Stimulated activated CD4-positive, alpha-beta T cell treated with anti-CD3 and anti-CD28 coated beads, Interleukin-12 subunit alpha, Interleukin-12 subunit beta, amount 100 ng/mL, for 4 hours (primary cell): ENCODE results near the gene ERGIC1.

Source experiments
- DNase-seq: peaks from one replicate; pipeline ENCODE4 v3.0.0-alpha.2; 2020

ERGIC1 gene

DNA sequence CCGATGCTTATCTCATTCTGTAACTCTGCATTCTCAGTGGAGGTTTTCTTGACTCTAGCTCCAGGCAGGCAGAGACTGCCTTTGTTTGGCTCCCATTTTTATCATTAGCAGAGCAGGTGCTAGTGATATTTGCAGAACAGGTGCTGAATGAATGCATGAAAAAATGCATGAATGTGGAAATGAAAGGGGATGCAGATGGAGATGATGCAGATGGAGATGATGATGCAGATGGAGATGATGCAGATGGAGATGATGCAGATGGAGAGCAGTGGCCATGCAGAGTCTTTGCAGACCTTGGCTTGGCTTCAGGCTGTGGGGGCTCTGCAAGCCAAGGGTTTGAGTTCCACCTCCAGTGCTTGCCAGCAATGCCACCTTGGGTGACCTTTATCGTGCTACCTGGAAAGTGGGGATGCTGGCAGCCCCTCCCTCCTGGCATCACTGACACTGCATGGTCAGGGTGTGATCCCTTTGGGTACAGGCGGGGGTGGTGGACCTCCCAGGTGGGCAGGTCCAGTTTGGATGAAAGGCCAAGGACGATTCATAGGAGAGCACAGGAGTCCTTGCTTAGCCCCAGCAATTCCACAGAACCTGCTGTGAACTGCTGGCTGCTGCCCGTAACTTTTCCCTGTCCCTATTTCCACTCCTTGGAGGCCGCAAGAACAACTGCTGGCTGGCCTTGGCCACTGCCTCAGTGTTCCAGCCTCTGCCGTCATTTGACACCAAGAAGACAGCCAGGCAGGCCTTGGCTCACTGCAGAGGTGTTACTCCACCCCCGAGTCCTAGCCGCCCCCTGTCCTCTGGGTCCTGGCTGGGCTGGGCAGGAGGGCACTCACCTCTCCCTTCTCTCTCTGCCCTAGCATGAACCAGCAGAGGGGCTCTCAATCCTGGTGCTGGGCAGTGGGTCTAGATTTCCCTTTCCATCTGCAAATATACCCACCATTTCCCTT is 33.0 kb downstream of the ERGIC1 start:
- DNase-seq = no peak

DNA sequence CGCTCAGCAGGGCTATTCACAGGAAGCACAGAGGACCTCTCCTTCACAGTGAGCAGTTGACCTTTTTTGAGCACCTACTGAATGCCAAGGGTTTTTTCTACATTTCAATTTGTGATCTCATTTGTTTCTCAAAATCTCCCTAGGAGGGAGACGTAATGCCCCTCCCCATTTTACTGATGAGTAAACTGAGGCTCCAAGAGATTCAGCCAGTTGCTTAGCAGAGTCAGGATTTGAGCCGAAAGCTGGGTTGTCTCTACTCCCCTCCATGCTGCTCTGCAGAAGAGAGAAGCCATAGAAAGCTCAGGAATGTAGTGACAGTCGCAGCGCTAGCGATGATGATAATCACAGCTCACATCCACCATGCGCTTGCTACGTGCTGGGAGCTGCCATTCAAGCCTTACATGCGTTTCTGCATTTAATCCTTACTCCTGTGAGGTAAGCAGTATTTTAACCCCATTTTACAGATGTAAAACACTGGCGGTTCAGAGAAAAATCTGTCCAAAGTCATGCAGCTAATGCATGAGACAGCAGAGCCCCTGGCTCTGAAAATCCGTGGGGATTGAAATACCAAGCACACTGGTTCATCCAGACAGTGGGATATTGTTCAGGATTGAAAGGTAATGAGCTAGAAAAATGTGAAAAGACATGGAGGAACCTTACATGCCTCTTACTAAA is 33.8 kb downstream of the ERGIC1 start:
- no peak for DNase-seq

DNA sequence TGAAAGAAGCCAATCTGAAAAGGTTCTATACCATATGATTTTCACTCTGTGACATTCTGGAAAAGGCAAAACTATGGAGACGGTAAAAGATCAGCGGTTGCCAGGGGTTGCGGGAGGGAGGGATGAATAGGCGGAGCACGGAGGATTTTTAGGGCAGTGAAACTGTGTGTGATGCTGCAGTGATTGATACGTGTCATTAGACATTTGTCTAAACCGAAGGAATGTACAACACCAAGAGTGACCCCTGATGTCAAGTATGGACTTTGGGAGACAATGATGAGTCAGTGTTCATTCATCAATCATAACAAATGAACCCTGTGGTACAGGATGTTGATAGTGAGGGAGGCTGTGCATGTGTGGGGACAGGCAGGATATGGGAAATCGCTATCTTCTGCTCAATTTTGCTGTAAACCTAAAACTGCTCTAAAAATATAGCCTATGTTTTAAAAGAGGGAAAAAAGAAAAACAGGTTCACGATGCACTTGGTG is 34.4 kb downstream of the ERGIC1 start:
- DNase-seq = no peak

DNA sequence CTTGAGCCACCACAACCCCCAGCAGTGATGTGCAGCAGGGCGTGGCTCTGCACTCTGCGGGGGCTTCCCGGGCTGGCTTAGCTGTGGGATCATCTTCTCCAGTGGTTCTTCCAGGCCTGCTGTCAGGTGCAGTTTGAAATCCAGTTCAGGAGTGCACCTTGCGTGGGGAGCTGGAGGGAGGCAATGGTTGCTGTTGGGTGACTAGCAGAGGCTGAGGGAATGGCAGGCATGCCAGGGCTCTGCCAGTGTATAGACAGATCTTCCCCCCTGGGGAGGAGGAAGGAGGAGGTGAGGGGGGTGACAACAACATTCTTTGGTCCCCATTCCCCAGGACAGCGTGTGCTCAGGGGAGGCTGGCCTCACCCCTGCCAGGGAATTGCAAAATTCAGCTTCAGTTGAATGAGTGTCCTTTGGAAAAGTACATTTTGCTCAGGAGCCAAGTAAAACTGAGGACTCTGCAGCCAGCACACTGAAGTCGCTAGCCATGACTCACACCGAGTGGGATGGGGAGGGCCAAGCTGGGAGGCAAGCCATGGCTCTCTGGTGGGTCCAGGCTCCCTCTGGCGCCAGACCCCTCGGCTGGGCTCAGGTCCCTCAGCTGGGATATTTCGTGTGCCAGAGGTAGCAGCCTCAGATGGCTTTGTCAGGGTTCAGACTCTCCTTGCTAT is 35.0 kb downstream of the ERGIC1 start:
- no peak for DNase-seq

DNA sequence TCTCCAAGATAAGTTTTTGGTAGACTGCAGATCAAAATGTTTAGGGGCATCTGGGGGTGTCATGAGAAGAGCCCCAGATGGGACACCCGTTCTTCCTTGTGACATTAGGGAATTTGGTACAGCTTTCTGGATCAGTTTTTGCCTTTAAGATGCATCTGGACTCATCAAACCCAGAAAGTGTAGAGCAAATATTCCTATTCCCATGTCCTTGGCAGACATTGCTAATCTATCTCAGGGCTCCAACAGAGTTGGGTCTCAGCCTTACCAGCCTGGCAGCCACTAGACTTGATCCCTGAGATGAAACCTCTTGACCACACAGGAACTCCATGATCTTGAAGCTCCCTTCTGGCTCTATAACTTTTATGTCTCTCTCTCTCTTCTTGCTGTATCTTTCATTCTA is 35.6 kb downstream of the ERGIC1 start:
- no peak for DNase-seq

DNA sequence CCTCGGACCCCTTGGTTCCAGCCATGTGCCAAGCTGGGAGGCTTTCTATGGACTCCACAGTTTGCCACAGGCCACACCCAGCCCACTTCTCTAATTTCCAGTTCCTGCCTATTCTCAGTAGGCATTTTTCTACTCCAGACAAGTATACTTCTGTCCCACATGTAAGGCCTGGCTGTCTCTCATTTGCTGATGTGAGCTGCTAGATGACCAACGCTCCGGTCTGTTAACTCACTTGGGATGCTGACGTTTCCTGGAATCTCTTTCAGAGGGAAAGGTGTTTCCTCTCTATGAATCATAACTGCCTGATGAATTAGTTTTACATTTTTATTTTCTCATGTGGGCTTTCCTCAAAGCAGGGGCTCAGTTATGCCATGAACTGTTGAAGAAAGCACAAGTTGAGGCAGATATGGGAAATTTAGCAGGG is 36.3 kb downstream of the ERGIC1 start:
- DNase-seq = no peak

DNA sequence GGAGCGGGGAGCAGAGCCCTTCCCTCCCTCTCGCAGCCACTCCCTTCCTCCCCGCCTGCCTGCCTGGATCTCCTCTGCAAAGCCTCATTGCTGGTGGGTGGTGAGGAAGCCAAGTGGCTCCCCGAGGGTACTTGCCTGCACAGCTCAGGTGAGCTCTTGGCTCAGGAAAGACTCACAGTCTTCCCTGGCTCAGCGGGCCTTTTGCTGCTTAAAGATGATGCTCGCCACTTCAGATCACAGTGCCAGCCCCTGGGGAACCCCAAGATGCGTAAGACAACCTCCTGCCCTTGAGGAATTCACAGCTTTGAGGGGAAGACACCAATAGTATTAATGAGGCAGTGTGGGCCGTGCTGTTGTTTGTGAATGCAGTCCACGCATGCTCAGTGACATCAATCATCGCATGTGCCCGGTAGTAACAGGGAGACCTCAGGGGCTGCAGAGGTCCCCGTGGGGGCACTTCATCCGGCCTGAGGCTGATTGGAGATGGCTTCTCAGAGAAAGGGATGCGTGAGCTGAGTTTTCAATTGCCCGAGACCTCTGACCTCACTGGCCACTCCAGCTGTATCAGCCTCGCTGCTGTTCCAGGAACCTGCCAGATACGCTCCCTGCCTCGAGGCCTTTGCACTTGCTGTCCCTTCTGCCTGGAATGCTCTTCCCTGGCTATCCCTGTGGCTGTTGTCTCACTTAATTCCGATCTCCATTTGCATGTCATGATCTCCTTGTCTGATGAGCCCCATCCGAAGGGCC is 36.8 kb downstream of the ERGIC1 start:
- DNase-seq = no peak

DNA sequence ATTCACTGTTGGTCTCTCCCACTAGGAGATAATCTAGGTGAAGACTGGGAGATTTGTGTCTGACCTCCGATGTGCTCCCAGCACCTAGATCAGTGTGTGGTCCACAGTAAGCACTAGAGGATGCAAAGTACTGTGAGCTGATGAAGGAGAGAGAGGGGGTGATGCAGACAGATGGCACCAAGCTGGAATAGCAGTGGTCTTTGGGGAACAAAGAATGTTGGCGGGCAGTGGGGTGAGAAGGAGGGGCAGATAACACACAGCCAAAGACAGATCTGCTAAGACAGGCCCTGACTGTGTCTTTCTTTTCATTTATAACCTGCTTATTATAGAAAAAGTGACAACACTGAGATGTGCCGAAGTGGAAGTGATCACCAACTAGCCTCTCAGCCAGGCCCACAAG is 37.5 kb downstream of the ERGIC1 start:
- DNase-seq = no peak

DNA sequence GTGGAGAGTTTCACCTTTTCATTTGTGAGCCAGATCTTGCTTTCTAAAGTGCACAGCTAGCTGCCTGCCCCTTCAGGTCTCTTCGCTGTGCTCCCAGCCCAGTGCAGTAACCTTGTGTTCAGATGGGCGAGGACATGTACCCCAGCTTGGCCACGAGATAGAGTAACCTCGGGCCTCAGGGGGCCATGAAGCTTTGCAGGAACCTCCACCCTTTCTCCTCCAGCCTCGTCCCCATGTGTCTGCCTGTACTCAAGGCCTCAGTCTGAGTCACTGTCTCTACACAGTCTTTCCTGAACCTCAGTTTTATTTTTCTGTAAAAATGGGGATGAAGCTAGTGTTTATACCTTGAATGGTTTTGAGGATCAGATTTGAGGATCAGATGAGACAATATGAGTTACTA is 37.9 kb downstream of the ERGIC1 start:
- DNase-seq = no peak

DNA sequence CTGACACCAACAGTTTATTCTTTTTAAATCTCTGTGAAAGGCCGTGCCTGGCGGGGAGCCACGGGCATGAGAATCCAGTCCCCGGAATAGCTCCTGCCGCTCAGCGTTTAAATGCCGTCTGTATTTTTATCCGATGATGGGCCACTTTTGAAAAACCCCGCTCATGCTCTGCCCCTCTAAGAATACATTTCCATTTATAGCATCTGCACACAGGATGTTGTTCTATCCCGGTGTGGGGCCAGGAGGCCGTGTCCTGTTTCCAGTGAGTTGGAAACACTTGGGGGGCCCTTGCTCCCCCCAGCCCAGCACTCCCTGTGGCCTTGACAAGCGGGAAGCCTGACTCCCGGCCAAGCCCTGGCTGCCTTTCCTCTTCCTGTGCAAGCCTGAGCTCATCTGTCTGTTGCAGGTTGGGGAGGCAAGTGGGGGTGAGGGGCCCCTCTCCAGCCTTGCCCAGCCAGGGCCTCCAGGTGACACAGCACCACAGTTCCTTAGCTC is 39.0 kb downstream of the ERGIC1 start:
- no peak for DNase-seq

DNA sequence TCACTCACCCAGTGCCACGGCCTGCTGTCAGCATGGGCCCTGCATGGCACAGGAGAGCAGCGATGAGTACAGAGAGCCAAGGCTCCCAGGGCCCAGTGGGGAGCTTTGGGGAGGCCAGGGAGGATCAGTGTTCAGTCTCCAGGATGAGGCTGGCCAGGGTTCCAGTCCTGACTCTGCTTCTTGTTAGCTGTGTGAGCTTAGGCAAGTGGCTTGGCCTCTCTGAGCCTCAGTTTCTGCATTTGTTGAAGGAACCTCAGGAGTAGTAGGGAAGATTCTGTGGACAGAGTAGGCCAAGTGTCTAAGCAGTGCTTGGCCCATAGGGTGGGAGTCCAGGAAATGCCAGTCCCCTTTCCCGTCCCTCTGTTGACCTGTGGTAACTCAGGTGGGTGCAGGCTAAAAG is 39.5 kb downstream of the ERGIC1 start:
- DNase-seq = no peak

DNA sequence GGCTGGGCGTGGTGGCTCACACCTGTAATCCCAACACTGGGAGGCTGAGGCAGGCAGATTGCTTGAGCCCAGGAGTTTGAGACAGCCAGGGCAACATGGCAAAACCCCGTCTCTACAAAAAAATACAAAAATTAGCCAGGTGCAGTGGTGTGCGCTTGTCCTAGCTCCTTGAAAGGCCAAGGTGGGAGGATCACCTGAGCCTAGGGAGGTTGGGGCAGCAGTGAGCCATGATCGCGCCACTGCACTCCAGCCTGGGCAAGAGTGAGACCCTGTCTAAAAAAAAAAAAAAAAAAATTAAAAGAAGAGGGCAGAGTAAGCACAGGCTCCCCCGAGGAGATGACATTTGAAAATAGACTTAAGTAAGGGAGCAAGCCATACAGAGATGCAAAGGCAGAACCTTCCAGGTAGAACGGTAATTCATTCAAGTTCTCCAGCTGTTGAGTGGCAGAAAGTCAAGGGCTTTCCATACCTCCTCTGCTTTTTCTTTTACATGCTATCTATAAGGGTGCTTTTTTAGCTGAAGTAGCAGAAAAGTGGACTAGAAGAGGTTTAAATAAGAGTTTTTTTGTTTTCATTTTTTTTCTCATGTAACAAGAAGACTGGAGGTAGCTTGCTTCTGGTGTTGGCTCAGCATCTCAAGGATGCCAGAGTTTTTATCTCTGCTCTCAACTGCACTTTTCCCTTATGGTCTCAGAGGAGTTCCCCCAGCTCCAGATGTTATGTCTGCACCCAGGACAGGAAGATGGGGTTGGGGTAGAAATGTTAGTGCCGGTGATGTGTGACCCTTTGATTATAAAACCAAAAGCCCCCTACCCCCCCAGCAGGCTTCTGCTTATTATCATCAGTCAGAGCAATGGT is 40.8 kb downstream of the ERGIC1 start:
- DNase-seq = no peak

DNA sequence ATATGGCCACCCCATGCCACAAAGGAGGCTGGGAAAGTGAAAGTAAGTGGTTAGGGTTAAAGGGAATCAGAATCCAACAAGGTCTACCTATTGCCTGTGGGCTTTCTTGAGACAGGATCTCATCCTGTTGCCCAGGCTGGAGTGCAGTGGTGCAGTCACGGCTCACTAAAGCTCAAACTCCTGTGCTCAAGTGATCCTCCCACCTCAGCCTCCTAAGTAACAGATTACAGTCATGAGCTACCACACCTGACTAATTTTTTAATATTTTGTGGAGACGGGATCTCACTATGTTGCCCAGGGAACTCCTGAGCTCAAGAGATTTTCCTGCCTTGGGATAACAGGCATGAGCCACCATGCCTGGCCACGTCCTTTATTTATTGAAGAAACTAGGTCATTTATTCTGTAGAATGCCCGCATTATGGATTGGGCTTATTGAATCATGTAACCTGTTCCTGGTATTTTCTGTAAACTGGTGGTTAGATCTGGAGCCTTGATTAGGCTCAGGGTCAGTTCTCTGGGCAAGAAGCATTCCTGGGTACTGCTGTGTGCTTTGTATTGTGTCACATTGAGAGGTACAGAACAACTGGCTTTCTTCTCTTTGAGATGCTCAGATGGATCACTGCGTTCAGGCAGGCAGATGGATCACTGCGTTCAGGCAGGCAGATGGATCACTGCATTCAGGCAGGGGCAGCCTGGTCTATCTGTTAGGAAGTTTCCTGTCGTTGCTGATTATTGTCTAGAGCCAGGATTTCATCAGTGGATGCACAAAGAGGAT is 41.6 kb downstream of the ERGIC1 start:
- no peak for DNase-seq

DNA sequence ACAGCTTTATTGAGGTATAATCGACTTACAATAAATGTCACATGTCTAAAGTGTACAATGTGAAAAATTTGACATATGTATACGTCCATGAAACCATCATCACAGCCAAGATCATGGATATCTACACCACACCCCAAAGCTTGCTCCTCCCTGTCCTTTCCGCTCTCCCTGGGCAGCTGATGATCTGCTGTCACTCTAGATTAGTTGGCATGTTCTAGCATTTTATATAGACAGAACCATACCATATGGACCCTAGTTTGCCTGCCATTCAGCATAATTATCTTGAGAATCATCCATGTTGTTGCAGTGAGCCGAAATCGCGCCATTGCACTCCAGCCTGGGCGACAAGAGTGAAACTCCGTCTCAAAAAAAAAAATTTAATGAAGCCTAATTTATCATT is 42.5 kb downstream of the ERGIC1 start:
- DNase-seq = no peak

DNA sequence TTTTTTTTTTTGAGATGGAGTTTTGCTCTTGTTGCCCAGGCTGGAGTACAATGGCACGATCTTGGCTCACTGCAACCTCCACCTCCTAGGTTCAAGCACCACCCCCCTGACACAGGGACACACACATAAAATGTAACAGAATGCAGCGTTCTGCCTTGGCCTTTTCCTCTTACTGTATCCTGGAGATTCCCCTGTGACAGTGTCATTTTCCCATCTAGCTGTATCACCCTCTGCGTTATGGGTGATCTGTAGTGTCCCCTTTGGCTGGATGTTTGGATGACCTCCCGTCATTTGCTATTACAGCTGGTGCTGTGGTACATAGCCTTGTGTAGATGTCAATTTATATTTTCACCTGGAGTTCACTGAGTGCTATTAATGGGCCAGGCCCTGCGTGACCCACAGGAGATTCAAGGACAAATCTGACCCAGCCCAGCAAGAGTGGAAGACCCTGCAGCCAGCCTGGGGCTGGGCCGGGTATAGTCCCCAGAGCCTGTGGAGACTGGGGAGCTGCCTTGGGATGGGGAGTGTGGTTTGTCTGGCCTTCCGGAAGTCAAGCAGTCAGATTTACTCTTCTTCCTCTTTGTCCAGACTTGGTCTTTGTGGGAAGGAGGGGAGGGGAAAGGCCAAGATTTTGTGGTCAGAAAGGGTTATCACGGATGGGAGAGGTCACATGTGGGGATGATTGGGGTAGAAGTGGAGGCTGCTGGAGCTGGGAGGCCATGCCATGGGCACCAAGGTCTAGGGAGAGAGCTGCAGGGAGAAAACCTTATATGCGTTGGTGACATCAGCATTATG is 43.6 kb downstream of the ERGIC1 start:
- DNase-seq = no peak

DNA sequence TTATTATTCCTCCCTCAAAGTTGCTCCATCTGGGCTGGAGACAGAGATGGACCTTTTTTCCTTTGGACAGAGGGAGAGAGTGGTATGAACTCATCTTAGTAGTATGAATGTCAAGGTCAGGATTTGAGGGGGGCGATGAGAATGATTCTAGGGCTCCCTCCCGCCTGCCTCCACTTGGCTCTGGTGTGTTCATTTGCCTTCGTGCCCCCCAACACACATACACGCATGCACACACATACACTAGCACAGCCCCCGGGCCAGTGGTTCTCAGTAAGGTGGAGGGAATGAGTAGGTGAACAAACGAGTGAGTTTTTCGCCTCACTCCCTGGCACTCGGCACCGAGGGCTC is 44.5 kb downstream of the ERGIC1 start:
- no peak for DNase-seq

DNA sequence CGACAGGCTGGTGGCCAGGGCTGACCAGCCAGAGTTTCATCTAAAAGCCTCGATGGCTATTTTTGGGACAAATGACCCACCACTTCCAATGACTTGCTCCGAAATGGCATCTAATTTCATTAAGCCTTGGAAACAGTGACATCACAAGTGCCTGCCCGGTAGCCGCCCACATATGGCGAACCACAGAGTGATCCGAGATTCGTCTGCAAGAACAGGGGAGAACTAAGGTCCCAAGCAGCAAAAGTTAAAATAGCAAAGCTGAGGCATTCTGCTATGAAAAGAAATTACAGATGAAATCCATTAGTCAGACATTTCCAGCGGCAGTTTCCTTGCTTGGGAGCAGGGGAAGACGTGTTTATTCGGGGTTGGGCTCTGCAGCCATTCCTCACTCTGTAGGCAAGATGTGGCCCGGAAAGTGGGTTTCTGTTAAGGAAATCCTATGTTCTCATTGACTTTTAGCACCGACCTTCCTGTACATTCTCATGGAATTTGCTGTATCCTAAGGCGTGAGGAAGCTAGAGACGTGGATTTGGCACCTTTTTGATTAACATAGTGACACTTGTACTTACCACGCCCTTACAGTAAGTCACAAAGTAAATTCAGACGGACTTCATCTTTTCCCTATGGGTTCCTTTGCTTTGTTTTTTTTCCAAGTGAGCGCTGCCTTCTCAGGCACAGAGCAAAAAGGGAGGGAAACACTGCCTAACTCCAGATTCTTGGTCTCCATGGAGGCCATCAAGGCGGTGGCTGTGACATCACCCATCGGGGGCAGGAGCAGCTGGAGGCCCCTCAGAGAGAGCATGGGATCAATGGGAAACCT is 45.1 kb downstream of the ERGIC1 start:
- DNase-seq = no peak

DNA sequence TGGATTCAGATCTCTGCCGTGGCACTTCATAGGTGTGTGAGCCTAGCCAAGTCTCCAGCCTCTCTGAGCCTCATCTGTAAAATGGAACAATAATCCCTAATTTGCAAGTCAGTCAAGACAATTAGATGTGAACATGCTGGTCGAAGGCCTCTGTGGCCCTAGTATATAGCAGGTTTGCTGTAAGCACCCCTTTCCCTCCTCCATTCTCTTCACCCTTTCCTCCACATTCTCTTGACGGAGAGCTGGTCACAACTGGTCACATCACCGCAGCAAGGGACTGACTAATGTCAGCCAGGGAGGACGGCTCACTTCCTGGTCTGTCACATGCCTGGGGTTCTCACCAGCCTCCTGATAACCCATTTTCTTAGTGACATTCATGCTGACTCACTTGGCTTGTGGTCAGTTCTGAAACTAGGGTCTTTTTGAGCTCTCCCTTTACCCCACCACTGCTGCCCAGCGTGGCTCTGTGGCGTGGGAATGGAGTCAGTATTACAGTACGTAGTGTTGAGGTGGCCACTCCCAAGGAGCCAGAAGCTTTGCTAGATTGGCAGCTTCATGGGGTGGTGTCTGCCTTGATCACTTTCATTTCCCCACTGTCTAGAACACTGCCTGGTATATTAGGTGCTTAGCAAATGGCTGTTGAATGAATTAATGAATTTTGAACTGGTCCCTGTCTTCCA is 47.8 kb downstream of the ERGIC1 start:
- no peak for DNase-seq

DNA sequence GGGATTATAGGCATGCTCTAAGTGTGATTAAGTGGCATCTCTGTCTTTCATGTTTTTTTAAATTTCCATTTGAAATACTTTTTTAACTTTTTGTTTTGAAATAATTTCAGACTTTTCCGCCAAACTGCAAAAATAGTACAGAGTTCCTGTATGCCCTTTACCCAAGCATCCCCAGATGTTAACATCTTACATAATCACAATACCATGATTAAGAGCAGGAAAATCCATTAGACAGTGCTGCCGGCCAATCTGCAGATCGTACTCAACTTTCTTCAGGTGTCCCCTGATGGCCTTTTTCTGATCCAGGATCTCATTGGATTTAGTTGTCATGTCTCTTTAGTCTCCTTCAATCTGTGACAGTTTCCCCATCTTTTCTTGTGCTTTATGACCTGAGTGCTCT is 49.0 kb downstream of the ERGIC1 start:
- no peak for DNase-seq
